Fibroblast of skin of right quadriceps (primary cell): ENCODE results near the gene ZNF790.

Source experiments
- DNase-seq: peaks from one replicate; pipeline ENCODE4 v3.0.0-alpha.2; 2013

The ZNF790 gene

GRCh38 chr19:36771261-36772231, 66.6 kb downstream of the ZNF790 start:
- peak; percentile 80 for DNase-seq
